Activated CD8-positive, alpha-beta memory T cell treated with anti-CD3 and anti-CD28 coated beads for 36 hours (primary cell): ENCODE data around the gene JAM3. TPM values are rescaled to one million over a fixed set of nuclear protein-coding genes. Genes with fewer than 3 reads are reported as not detected.

ENCODE experiments used
- CTCF ChIA-PET: fragments of 350-600 bp; sonication (Branson Sonifier 250); formaldehyde crosslinking; loops from one replicate; lab custom pipeline; 2021; ENCODE audit warnings: antibody characterized with exemption; lab: Charles Lee
- POLR2A ChIA-PET: fragments of 350-600 bp; sonication (Branson Sonifier 250); formaldehyde crosslinking; loops from one replicate; lab custom pipeline; 2021; ENCODE audit warnings: antibody characterized with exemption; lab: Charles Lee
- total RNA-seq, 2 experiments: library from RNA; stranded (reverse); gene quantifications; one replicate each; pipeline ENCODE4 v1.2.3, GENCODE V29; 2021

JAM3 gene
- total RNA-seq, 2 experiments from 2014 or later = 14.6 to 15.0 TPM

DNA sequence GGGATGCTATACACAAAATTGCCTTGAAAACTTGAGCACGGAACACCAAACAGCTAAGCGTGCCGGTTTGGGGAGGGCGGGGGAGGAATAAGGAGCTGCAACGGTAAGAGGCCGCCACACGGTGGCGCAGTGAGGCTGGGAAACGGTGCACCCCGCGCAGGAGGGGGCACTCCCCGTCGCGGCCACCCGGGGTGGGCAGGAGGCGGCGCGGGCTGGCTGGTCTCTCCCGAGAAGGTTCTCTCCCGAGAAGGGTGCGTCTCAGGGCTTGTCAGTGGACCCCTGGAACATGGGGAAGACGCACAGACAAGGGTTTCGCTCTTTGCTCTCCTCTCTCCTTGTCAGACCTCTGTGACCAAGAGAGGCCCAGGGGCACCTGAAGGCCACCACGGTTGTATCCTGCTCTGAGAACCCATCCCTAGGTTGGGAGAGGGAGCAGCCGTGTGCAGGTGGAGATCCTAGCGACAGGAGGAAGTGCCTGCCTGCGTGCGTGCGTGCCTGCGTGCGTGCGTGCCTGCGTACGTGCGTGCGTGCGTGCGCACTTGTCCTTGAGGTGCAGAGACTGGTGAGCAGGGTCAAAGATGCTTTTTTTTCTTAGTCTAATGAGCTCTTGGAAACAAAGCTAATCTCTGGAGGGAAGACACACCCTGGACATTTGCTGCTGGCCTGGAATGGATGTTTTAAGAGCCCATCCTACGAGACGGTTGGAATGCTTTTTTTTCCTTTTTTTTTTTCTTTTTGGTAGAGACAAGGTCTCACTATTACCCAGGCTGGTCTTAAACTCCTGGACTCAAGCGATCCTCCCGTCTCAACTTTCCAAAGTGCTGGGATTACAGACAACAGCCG is 18.1 kb upstream of the JAM3 start:
- ChIA-PET POLR2A (no interaction called here), CTCF (interaction anchor here (0.6 to 3.1 kb wide), 17 partner anchors 13 to 174 kb away, joined by 3 to 17 read pairs (median 5); partner anchors contain the start of genes JAM3 and VPS26B)

DNA sequence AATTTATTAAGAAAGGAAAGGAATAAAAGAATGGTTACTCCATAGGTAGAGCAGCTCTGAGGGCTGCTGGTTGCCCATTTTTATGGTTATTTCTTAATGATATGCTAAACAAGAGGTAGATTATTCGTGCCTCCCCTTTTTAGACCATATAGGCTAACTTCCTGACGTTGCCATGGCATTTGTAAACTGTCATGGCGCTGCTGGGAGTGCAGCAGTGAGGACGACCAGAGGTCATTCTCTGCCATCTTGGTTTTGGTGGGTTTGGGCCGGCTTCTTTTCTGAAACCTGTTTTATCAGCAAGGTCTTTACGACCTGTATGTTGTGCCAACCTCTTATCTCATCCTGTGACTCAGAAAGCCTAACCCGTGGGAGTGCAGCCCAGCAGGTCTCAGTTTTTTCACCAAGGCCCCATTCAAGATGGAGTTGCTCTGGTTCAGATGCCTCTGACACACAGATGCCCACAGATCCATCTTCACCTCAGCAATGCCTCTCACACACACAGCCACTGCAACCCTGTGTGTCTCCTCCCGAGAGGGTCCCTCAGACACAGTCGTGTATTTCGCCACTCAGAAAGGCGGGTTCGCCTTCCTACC is 16.4 kb upstream of the JAM3 start:
- POLR2A ChIA-PET = no interaction called here
- CTCF ChIA-PET = interaction anchor here (3.1 kb wide), 1 partner anchor 125 kb away, joined by 17 read pairs; no protein-coding TSS in a partner anchor

DNA sequence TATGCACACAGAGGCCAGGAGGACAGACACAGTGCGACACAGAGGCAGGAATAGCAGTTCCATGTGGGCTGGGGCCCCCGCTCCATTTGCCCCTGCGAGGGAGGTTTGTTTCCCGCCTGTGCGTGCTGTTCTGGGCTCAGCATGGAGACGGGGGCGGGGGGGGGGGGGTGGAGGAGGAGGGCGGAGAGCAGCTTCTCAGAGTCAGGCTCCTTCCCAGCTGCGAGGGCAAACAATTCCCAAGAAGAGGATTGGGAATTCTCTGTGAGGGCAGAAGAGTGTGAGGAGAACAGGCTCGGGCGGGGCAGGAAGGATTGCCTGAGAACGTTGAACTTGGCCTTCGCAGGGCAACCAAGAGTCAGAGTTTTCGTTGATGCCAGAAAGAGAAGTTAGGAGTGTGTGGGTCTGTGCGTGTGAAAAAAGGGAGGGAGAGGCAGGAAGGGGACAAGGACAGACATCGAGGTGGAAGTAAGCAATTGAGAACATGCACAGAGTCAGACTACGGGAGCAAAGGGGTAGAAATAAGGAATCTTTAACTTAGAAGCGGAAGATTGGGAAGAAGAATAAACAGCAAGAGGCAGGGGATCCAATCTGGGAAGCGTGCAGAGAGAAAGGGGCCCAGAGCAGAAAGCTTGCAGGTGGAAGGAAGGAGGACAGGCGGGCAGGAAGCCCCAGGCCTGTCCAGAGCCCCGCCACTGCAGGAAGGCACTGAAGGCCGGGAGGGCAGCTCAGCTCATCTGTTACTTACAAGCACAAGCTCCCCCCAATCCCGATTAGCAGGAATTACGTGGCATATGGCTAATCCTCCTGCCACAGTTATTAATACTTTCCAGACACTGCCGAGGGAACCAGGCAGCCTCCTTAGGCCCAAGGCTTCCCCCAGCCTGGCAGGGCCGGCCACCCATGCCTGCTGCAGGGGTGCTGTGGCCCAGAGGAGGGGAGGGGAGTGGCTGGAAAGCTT is 15.6 kb upstream of the JAM3 start:
- ChIA-PET CTCF (interaction anchor here (2.4 kb wide), 1 partner anchor 126 kb away, joined by 9 read pairs; no protein-coding TSS in a partner anchor), POLR2A (no interaction called here)

DNA sequence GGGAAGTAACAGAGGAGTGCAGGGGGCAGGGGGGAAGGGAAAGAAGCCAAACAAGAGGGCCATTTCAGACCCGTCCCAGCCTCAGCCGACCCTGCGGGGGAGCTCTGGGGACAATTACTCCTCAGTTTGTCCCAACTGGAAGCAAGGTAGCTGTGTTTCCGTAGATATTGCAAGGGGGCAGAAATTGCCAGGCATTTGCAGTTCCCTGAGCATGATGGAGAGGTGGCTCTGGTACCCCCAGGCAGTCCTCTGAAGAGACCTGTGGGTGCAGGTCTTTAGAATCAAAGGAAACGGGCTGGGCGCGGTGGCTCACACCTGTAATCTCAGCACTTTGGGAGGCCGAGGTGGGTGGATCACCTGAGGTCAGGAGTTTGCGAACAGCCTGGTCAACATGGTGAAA is 13.8 kb upstream of the JAM3 start:
- POLR2A ChIA-PET = no interaction called here
- CTCF ChIA-PET = interaction anchor here (0.8 to 2.4 kb wide), 2 partner anchors 13 to 127 kb away, joined by 3 to 9 read pairs; no protein-coding TSS in a partner anchor

DNA sequence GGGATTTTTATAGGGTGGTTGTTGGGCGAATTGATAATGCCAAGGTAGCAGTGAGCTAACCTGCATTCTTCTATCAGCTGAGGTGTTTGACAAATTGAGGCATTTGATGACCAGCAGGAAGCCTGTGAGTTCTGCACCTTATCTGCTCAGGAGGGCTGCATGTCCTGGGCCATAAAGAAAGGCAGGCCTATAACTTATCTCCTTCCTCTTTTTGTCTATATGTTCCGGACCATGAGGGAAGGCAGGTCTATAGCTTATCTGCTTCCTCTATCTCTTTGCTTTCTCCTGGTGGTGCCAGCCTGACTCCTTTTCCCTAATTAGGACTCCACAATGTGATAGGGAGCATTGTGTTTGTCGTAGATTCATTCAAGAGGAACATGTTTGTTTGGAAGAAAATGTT is 8.6 kb upstream of the JAM3 start:
- POLR2A ChIA-PET = no interaction called here
- CTCF ChIA-PET = no interaction called here

DNA sequence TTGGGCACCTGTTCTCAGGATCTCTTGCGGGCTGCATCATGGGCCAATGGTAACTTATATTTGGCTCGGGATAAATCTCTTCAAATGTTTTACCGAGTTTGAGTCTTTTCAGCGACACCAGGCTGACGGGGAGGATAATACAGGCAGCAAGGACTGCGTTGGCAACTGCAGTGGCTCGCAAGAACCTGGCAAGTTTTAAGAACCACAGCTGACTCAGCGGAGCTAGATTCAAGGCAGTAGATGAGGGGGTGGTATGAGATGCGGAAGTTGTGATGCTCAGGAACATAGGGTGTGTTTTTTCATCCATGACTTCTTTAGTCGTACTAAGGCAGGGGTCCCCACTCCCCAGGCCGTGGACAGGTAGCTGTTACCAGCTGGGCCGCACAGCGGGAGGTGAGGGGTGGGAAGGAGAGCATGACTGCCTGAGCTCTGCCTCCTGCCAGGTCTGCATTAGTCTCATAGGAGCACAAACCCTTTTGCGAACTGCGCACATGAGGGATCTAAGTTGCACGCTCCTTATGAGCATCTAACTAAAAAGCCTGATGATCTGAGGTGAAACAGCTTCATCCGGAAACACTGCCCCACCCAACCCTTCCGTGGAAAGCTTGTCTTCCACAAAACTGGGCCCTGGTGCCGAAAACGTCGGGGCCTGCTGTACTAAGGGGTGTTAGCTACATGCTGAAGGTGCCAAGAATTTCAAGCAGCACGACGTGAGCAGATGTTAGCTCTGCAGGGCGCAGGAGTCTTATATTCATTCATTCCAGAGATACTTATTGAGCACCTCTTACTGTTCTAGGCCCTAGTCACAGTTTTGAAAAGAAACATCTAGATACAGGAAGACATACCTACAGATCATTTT is 6.4 kb upstream of the JAM3 start:
- POLR2A ChIA-PET = no interaction called here
- CTCF ChIA-PET = no interaction called here

DNA sequence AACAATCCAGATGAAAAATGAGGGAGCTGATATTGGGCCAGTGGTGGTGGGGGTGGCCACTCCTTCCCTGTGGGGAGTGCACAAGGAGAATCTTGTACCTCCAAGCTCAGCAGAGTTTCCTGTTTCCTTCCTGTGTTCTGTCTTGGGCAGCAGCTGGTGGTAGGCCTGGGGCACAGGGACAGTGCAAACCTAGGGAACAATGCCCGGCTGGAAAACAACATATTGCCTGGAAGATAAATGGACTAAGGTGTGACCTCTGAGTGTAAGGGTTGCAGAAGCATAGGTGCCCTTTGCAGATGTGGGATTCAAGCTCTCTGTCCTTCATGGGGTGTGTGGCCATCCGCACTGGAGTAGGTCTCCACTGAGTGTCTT is 5.8 kb upstream of the JAM3 start:
- ChIA-PET CTCF (no interaction called here), POLR2A (no interaction called here)

DNA sequence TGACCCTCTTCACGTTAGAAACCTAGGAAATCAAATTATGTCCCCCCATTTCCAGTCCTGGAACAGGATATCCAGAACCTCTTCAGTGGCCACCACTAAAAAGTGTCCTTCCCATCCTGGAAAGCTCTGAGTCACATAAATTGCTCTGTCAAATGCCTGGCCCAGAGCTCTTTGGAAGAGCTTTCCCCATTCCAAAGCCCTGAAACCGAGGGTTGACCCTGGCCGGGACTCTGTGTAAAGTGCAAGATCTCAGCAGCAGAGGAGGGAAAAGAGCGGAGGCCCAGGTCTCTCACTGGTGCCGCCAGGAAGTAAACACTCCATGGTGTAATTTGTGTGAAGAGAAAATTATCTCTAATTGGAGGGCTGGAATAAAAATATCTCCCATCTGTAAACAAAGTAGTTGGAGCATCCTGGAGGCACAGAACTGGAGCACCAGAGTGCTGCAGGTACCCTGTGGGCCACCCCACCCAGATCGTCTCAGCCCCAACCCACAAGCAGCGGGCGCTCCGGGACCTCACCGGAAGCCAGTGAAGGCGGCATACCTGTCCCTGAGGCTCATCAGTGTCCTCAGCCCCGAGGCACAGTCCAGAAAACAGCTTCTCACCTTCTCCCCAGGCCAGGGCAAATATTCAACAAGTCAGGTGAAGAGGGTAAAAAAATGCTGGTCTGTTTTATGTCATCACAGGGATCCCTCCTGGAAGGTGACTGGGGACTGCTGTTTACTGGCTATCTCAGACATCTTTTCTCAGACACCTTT is 4.7 kb upstream of the JAM3 start:
- CTCF ChIA-PET = no interaction called here
- POLR2A ChIA-PET = no interaction called here

DNA sequence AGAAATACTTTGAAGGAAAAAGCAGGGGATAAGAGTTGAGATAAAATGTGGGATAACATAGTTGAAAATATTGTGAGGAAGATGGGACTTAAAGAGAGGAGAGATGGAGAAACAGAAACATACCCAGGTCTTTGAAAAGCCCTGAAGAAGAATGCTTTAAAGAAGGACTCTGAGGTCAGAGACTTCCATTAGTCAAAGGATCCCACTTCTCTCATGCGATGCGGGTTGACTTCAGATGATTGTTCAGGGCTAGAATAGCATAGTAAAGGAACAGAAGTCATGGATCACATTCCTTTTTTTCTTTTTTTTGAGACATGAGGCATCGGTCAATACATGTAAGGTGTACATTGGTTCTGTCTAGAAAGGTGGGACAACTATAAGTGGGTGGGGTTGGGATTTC is 3.5 kb upstream of the JAM3 start:
- ChIA-PET CTCF (no interaction called here), POLR2A (no interaction called here)

DNA sequence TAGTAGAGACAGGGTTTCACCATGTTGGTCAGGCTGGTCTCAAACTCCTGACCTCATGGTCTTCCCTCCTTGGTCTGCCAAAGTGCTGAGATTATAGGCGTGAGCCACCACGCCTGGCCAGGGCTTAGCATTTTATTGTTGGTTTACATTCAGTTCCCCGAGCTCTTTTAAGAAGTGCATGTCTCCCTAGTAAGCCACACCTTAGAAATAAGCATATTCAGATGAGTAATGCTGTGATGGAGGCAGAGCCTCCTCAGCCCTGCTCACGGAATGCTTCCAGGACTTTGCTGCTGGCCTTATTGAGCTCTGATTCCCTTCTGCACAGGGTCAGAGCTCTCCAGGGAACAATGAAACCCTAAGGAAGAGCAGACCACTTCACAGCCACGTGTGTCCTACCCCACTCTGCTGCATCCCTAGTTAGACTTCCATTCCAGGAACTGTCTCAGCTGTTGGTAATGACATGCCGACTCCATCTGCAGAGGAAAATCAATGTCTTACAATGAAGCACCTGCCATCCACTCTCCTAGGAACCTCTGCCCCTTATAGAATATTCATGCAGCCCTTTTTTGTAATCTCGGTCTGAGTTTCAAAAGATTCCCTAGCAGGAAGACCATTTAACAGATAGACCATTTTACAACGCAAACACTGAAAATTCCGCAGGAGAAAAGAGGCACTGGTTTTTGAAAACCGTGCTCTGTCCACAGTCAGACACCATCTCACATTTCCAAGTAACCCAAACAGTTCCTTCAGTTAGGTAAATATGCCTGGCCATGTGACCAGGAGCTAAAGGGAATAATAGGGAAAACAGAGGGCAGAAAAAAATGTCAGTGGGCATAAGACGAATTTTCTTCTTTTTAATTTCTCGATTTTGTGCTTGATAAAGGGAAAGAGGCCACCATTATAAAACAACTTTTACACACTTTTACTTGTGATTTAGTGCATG is 1.7 kb upstream of the JAM3 start:
- POLR2A ChIA-PET = no interaction called here
- CTCF ChIA-PET = no interaction called here

DNA sequence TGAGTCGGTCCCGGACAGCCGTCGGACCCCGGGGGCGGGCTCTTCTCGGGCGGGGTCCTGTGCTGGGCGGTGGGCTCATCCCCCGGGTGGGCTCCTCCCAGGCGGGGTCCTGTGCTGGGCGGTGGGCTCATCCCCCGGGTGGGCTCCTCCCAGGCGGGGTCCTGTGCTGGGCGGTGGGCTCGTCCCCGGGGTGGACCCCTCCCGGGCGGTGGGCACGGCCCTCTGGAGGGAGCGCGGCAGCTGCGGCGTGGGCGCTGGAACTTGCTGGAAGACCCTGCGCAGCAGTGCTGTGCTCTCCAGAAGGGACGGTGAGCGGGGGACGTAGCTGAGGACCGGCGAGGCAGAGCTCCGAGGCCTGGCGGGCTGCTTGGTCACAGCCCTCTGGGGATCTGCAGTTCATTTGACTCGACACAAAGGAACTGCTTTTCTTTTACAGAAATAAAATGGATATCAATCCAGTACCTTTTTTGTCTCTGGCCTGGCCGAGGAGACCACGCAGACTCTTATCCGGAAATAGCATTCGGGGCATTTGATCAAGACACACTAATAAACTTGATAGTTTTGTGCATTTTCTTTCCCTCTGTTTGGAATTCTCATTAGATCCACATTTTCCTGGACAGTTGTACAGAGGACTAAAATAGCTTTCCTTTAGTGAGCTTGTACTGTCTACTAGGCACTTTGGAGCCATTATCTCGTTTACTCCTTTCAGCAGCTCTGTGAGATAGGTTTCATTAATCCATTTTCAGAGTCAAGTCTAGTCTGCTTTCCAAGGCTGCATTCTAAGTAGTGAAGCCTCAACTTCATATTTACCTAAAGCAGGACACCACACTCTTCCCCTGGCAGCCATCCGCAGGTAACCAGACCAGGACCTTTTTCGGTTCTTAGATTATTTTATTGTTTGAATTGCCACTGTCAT is 812 bp downstream of the JAM3 start:
- POLR2A ChIA-PET = no interaction called here
- CTCF ChIA-PET = interaction anchor here (0.8 to 1.5 kb wide), 2 partner anchors 19 to 122 kb away, joined by 3 to 9 read pairs; no protein-coding TSS in a partner anchor

DNA sequence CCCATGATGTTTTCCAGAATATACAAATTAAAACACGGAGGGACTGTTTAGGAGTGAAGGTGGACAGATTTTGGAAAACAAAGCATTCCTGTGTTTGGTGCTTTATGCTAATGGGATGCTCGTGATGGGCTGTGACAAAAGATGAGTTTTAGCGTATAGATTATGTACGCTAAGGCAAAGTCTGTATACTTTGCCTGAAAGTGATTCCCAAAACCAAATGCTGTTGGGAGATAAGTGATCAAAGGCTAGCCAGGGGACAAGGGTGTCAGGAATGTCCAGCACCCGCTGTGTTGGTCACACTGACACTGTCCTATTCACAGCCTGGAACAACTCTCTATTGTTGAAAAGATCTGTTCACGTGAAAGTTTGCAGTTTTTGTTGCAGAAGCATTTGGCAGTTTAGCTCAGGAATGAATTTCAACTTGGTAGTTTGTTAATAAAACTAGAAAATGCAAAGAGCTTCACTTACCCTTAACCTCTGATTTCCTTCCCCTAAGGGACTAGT is 1.5 kb downstream of the JAM3 start:
- POLR2A ChIA-PET = no interaction called here
- CTCF ChIA-PET = no interaction called here

DNA sequence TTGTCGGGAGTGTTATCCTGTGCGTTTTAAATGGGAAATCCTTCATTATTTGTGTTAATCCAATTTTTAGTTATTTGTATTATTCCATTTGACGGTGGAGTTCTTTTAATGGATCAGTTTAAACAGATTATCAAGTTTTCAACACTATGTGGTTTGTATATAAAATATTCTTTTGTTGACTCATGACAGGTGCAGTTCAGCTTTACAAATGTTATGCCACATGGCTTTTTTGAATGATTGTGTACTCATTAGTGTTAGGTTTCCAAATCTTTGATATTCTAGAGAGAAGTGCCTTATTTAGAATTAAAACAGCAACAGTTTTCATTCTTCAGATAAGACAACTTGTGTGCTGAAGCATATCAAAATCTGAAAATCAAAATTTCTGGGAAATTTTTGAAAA is 2.4 kb downstream of the JAM3 start:
- POLR2A ChIA-PET = no interaction called here
- CTCF ChIA-PET = interaction anchor here (1.3 kb wide), 1 partner anchor 205 kb away, joined by 4 read pairs; the partner anchor contains the start of gene GLB1L3

DNA sequence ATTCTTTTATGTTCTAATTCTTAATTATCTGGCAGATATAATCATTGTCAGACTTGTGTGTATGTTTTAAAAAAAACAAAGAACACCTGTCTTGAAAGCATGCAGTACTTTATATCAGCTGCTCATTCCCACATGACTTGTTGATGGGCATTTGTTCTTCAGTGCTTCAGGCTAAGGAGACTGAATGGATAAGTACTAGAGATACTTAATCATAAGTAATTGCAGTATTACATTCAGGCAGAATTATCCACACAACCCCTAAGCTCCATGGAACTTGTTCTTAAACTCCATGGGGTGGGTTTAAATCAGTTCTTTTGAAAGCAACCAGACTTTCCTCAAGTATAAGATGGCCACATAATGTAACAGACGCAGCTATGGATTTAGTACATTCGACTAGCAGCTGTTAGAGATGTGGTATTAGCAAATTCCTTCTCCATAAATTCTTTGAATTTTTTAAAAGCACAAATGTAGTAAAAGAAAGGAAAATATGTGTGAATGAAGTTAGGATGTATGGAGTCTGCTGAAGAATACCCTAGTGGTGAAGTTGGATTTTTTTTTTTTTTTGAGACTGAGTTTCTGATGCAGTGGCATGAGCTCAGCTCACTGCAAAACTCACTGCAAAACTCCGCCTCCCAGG is 3.0 kb downstream of the JAM3 start:
- CTCF ChIA-PET = interaction anchor here (1.3 kb wide), 1 partner anchor 204 kb away, joined by 4 read pairs; the partner anchor contains the start of gene GLB1L3
- POLR2A ChIA-PET = interaction anchor here (0.6 kb wide), 2 partner anchors 128 to 152 kb away, joined by 3 read pairs; partner anchors contain the start of gene NCAPD3

DNA sequence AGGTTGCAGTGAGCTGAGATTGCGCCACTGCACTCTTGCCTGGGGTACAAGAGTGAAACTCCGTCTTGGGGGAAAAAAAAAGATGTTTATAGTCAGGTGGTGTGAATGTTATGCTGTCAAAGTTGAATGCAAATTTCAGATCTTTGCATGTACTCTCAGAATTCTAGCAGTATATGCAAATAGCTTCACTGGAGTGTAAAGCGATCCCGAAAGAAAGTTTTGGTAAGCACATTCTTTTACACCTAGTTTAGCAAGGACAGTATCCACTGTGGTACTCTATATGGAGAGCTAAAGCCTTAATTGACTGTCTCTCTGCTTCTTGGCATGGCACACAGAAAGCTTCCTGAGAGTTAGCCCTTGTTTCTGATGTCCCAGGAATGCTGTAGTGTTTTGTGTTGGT is 4.0 kb downstream of the JAM3 start:
- ChIA-PET POLR2A (interaction anchor here (0.6 kb wide), 2 partner anchors 129 to 151 kb away, joined by 3 read pairs; partner anchors contain the start of gene NCAPD3), CTCF (no interaction called here)
